ENCODE data around the gene GOLPH3L.
"Not testable (repeated sequence)": the region's sequence is repeated elsewhere in the genome, so short reads cannot be mapped to it uniquely, and the experiment has no call there.

Gene GOLPH3L

GRCh38 chr1:150613061-150613920 lies 83.7 kb downstream of the GOLPH3L start:
- DNase-seq = peak; percentile 68

- DNase-seq = no peak
These were observed 85.0 kb downstream of the GOLPH3L start for GRCh38 chr1:150612014-150612345.

- DNase-seq = no peak
These were observed 86.4 kb downstream of the GOLPH3L start for GRCh38 chr1:150610576-150610975.

GRCh38 chr1:150609732-150610131 lies 87.2 kb downstream of the GOLPH3L start:
- no peak for DNase-seq

GRCh38 chr1:150606463-150607142 lies 90.4 kb downstream of the GOLPH3L start:
- no peak for DNase-seq

- DNase-seq = not testable (repeated sequence)
These were observed 91.6 kb downstream of the GOLPH3L start for GRCh38 chr1:150605451-150605731.

GRCh38 chr1:150604226-150604588 lies 92.7 kb downstream of the GOLPH3L start:
- DNase-seq = no peak

- DNase-seq = no peak
These were observed 93.2 kb downstream of the GOLPH3L start for GRCh38 chr1:150603711-150604110.

GRCh38 chr1:150602372-150602771 lies 94.6 kb downstream of the GOLPH3L start:
- not testable (repeated sequence) for DNase-seq

GRCh38 chr1:150601540-150601939 lies 95.4 kb downstream of the GOLPH3L start:
- no peak for DNase-seq

- DNase-seq = not testable (repeated sequence)
These were observed 98.6 kb downstream of the GOLPH3L start for GRCh38 chr1:150598346-150598745.

- no peak for DNase-seq
These were observed 100.0 kb downstream of the GOLPH3L start for GRCh38 chr1:150596976-150597375.

Measured in stimulated activated CD4-positive, alpha-beta T cell treated with anti-CD3 and anti-CD28 coated beads, Interleukin-4, amount 100 ng/mL, for 24 hours (primary cell).